ENCODE results near the gene COL23A1.
"Not testable (repeated sequence)": the region's sequence is repeated elsewhere in the genome, so short reads cannot be mapped to it uniquely, and the experiment has no call there.

The COL23A1 gene

GRCh38 chr5:178199581-178200434 lies 390.4 kb downstream of the COL23A1 start:
- no peak for DNase-seq

- DNase-seq: peak; percentile 46
These were observed 391.5 kb downstream of the COL23A1 start for GRCh38 chr5:178198706-178199105.

- not testable (repeated sequence) for DNase-seq
These were observed 392.0 kb downstream of the COL23A1 start for GRCh38 chr5:178198151-178198550.

DNA sequence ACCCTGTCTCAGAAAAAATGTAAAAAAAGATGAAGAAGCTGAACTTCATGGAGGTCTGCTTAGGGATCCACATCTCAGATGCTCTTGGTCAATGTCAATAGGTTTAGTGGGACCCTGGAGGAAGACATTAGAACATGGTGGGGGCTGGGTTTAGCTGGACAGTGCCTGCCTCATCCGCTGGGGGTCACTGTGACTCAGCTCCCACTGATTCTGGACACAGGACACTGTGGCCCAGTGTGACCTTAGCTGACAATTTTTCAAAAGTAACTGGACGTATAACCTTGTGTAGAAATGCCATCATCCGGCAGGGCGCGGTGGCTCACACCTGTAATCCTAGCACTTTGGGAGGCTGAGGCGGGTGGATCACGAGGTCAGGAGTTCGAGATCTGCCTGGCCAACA lies 393.2 kb downstream of the COL23A1 start:
- no peak for DNase-seq

DNA sequence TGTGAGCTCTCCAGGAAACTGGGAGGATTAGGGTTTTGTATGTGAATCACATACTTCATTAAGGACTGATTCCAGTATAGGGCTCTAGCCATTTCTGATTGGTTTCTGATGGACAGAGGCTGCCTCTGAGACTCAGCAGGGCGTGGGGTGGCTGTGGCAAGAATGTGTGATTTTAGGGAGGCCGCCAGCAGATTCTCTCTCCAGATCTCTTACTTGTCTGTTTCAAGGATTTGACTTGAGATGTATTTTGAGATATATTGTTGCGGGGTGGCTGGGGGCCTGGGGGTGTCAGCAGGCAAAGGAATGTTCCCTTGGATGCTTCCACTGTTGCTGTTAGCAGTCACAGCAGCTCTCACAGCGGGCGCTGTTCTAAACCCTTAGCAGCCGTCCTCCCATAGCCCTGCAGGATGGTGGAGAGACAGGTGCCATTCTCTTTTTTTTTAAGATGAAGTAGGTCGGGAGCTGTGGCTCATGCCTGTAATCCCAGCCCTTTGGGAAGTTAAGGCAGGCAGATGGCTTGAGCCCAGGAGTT lies 393.8 kb downstream of the COL23A1 start:
- DNase-seq: no peak

DNA sequence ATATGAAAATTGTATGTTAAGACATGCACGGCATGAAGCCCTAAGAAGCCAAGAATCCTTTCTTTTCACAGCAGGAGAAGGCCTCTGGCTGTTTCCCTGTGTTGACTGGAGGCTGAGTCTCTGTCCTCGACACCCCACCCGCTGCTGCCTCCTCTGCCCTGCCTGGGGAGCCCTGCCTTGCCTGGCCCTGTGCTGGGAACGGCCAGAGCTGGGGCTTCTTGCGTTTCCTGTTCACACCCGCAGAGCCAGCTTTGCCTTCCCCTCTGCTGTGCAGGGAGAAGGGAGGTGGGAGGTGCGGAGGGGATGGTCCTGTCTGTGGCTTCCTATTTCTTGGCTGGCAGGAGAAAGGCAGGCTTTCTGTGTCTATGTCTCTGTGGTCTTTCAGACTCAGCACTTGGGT lies 396.2 kb downstream of the COL23A1 start:
- peak; percentile 36 for DNase-seq

GRCh38 chr5:178193251-178193809 lies 396.9 kb downstream of the COL23A1 start:
- DNase-seq: no peak

DNA sequence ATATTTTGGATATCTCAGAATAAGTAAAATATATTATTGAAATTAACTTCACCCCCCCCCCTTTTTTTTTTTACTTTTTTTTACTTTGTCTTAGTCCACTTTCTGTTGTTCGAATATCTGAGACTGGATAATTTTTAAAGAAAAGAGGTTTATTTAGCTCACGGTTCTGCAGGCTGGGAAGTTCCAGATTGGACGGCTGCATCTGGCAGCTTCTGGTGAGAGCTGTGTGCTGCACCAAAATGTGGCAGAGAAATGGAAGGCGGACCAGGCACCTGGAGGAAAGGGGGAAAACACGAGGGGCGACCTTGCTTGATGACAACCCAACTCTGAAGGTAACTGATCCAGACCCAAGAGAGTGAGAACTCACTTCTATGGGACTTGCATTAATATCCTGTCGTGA lies 397.4 kb downstream of the COL23A1 start:
- no peak for DNase-seq

- no peak for DNase-seq
These were observed 397.9 kb downstream of the COL23A1 start for GRCh38 chr5:178192244-178192643.

GRCh38 chr5:178191661-178192060 lies 398.5 kb downstream of the COL23A1 start:
- DNase-seq: no peak

DNA sequence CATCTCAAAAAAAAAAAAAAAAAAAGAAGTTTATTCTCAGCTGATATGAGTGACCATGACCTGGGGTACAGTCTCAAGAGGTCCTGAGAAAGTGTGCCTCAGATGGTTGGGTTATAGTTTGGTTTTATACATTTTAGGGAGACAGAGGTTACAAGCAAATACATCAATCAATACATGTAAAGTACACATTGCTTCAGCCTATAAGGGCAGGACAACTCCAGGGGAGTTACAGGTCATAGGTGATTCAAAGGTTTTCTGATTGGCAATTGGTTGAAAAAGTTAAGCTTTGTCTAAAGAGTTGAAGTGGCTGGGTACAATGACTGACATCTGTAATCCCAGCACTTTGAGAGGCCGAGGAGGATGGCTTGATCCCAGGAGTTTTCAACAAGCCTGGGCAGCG lies 400.8 kb downstream of the COL23A1 start:
- DNase-seq: no peak
